Measurements from ENCODE around the gene IVNS1ABP. TPM values are rescaled to one million over a fixed set of nuclear protein-coding genes. Genes with fewer than 3 reads are reported as not detected.

Gene IVNS1ABP
- total and polyA plus RNA-seq, 8 donors = 19.3 to 297 (median 54.1) TPM

- Histone ChIP-seq H3K4me1 (no peaks in the 10 kb centered on the region), H3K36me3 (peaks cover 0 to 3% (median 0%) of the 10 kb centered on the region in 4 donors)
- 62 to 77% (median 74%) methylated on average over 2 of the region's 2 CpGs for WGBS, 5 donors
Observed at GRCh38 chr1:185268352-185268751, 48.7 kb downstream of the IVNS1ABP start.

DNA sequence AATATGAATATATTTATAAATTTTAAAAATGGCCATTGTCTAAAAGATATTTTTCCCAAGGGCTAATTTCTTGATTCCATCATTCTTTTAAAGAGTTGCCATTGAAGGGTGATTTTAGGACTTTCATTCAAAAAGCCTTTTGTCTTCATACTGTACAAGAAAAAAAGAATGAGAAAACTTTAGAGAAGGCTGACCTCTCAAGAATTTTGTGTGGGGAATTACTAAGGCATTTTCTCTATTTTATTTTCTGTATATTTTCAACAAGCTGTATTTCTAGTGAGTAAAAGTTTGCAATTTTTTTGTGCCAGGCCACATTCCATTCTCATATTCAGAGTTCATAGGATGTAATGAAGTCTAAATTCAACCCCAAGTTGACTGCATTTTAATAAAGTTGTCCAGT is 49.3 kb downstream of the IVNS1ABP start:
- Histone ChIP-seq H3K9me3 (no peaks in the 10 kb centered on the region), H3K4me3 (no peak overlapping the region), H3K36me3 (peaks cover 0 to 3% (median 0%) of the 10 kb centered on the region in 4 donors), H3K27me3 (no peaks in the 10 kb centered on the region), H3K27ac (no peak overlapping the region), H3K4me1 (no peaks in the 10 kb centered on the region)
- TF ChIP-seq EP300 (IDR thresholded peaks at IDR 0.05) (no peak), POLR2AphosphoS5 (IDR thresholded peaks at IDR 0.05) (no peak)
- TF ChIP-seq, protein P1, sequence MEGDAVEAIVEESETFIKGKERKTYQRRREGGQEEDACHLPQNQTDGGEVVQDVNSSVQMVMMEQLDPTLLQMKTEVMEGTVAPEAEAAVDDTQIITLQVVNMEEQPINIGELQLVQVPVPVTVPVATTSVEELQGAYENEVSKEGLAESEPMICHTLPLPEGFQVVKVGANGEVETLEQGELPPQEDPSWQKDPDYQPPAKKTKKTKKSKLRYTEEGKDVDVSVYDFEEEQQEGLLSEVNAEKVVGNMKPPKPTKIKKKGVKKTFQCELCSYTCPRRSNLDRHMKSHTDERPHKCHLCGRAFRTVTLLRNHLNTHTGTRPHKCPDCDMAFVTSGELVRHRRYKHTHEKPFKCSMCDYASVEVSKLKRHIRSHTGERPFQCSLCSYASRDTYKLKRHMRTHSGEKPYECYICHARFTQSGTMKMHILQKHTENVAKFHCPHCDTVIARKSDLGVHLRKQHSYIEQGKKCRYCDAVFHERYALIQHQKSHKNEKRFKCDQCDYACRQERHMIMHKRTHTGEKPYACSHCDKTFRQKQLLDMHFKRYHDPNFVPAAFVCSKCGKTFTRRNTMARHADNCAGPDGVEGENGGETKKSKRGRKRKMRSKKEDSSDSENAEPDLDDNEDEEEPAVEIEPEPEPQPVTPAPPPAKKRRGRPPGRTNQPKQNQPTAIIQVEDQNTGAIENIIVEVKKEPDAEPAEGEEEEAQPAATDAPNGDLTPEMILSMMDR (IDR thresholded peaks at IDR 0.05) = no peak
- DNase-seq = no peak
- intact Hi-C loops (cut with DNase I; ENCODE audit: low total_unique reads) = no loop called here

More at GRCh38 chr1:185268352-185268751, 48.7 kb downstream of the IVNS1ABP start:
- no peak overlapping the region for H3K4me3 ChIP-seq
- TF ChIP-seq POLR2AphosphoS5 (IDR thresholded peaks at IDR 0.05) (no peak), EP300 (IDR thresholded peaks at IDR 0.05) (no peak), POLR2A (IDR thresholded peaks at IDR 0.05) (no peak)
- TF ChIP-seq, protein P1 (IDR thresholded peaks at IDR 0.05) = no peak
- intact Hi-C loops (cut with DNase I; ENCODE audit: low total_unique reads) = no loop called here
- DNase-seq = no peak
- H3K27ac ChIP-seq = no peak overlapping the region
- H3K9me3 ChIP-seq = no peaks in the 10 kb centered on the region
- no peaks in the 10 kb centered on the region for H3K27me3 ChIP-seq

GRCh38 chr1:185267301-185267700 is 49.7 kb downstream of the IVNS1ABP start:
- intact Hi-C loops (cut with DNase I; ENCODE audit: low total_unique reads) = no loop called here
- Histone ChIP-seq H3K27ac (no peak overlapping the region), H3K4me3 (no peak overlapping the region), H3K9me3 (no peaks in the 10 kb centered on the region), H3K4me1 (no peaks in the 10 kb centered on the region), H3K27me3 (no peaks in the 10 kb centered on the region), H3K36me3 (peaks cover 0 to 3% (median 0%) of the 10 kb centered on the region in 4 donors)
- DNase-seq = no peak
- TF ChIP-seq, protein P1 (IDR thresholded peaks at IDR 0.05) = no peak
- TF ChIP-seq POLR2A (IDR thresholded peaks at IDR 0.05) = no peak
- no peak for TF ChIP-seq EP300 (IDR thresholded peaks at IDR 0.05)
- TF ChIP-seq POLR2AphosphoS5 (IDR thresholded peaks at IDR 0.05) = no peak
- WGBS, 5 donors = 60 to 78% (median 68%) methylated on average over 3 of the region's 3 CpGs

DNA sequence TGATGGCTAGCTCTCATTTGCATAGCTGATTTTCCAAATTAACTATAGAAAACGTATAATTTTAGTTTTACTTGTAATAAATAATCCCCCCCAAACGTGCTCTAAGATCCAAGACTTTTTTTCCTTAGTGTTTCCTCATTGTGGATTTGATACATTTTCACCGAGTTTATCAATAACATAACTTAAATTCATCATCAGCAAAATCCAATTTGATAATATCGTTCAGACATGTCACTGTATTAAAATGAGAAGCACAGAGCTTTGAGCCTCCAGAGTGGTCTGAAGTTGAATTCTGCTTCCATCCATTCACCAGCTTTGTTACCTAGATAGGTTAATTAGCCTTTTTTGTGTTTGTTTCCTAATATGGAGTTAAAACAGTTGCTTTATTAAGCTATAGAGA is 51.7 kb downstream of the IVNS1ABP start:
- H3K27me3 ChIP-seq = no peaks in the 10 kb centered on the region
- no peak for DNase-seq
- 90 to 97% (median 94%) methylated on average over 4 of the region's 4 CpGs for WGBS, 5 donors
- H3K36me3 ChIP-seq = no peaks in the 10 kb centered on the region
- H3K4me3 ChIP-seq = no peak overlapping the region
- TF ChIP-seq POLR2A (IDR thresholded peaks at IDR 0.05) = no peak
- no peak for TF ChIP-seq EP300 (IDR thresholded peaks at IDR 0.05)
- TF ChIP-seq, protein P1 (IDR thresholded peaks at IDR 0.05) = no peak
- no peak for TF ChIP-seq POLR2AphosphoS5 (IDR thresholded peaks at IDR 0.05)
- intact Hi-C loops (cut with DNase I; ENCODE audit: low total_unique reads) = no loop called here
- no peaks in the 10 kb centered on the region for H3K9me3 ChIP-seq
- no peaks in the 10 kb centered on the region for H3K4me1 ChIP-seq
- no peak overlapping the region for H3K27ac ChIP-seq

All from stomach (tissue), 9 donors.